ENCODE data around the gene SEZ6L.

The SEZ6L gene

GRCh38 chr22:26339755-26340154 is 170.5 kb downstream of the SEZ6L start:
- Histone ChIP-seq H3K4me1 (ENCODE audit: low read depth, poor library complexity, severe bottlenecking) (no peaks in the 10 kb centered on the region), H3K27me3 (ENCODE audit: insufficient read depth, low read depth) (peaks cover 4% of the 10 kb centered on the region; the same call in 1 of the 2 replicates)

GRCh38 chr22:26342745-26343410 is 173.6 kb downstream of the SEZ6L start:
- Histone ChIP-seq H3K4me3 (IDR thresholded peaks at IDR 0.05; ENCODE audit: insufficient read depth, low read depth, low read length) (no peak overlapping the region), H3K27me3 (ENCODE audit: insufficient read depth, low read depth) (no peaks in the 10 kb centered on the region), H3K4me2 (no peak overlapping the region), H3K79me2 (ENCODE audit: insufficient read depth, low read depth) (no peaks in the 10 kb centered on the region), H3K9ac (no peak overlapping the region), H4K20me1 (ENCODE audit: insufficient read depth) (no peaks in the 10 kb centered on the region), H3K4me1 (ENCODE audit: low read depth, poor library complexity, severe bottlenecking) (no peaks in the 10 kb centered on the region), H2AFZ (ENCODE audit: low read depth) (no peak overlapping the region), H3K27ac (no peak overlapping the region), H3K36me3 (ENCODE audit: insufficient read depth) (no peaks in the 10 kb centered on the region)
- TF ChIP-seq CTCF (conservative IDR thresholded peaks at IDR 0.05; ENCODE audit: low read depth, low read length) = no peak

More at GRCh38 chr22:26339755-26340154, 170.5 kb downstream of the SEZ6L start:
- Histone ChIP-seq H4K20me1 (ENCODE audit: insufficient read depth) (no peaks in the 10 kb centered on the region), H3K36me3 (ENCODE audit: insufficient read depth) (no peaks in the 10 kb centered on the region), H3K79me2 (ENCODE audit: insufficient read depth, low read depth) (no peaks in the 10 kb centered on the region), H3K4me2 (no peak overlapping the region), H3K4me3 (IDR thresholded peaks at IDR 0.05; ENCODE audit: insufficient read depth, low read depth, low read length) (no peak overlapping the region), H3K27ac (no peak overlapping the region), H2AFZ (ENCODE audit: low read depth) (no peak overlapping the region), H3K9ac (no peak overlapping the region)
- TF ChIP-seq CTCF (conservative IDR thresholded peaks at IDR 0.05; ENCODE audit: low read depth, low read length) = no peak

- Histone ChIP-seq H4K20me1 (ENCODE audit: insufficient read depth) (no peaks in the 10 kb centered on the region), H3K4me2 (no peak overlapping the region), H3K79me2 (ENCODE audit: insufficient read depth, low read depth) (no peaks in the 10 kb centered on the region), H3K4me3 (IDR thresholded peaks at IDR 0.05; ENCODE audit: insufficient read depth, low read depth, low read length) (no peak overlapping the region), H3K27ac (no peak overlapping the region), H2AFZ (ENCODE audit: low read depth) (no peak overlapping the region), H3K27me3 (ENCODE audit: insufficient read depth, low read depth) (no peaks in the 10 kb centered on the region), H3K36me3 (ENCODE audit: insufficient read depth) (no peaks in the 10 kb centered on the region), H3K4me1 (ENCODE audit: low read depth, poor library complexity, severe bottlenecking) (no peaks in the 10 kb centered on the region), H3K9ac (no peak overlapping the region)
- no peak for TF ChIP-seq CTCF (conservative IDR thresholded peaks at IDR 0.05; ENCODE audit: low read depth, low read length)
Observed at GRCh38 chr22:26345496-26345895, 176.2 kb downstream of the SEZ6L start.

GRCh38 chr22:26348810-26349526 is 179.7 kb downstream of the SEZ6L start:
- Histone ChIP-seq H3K27ac (no peak overlapping the region), H3K4me3 (IDR thresholded peaks at IDR 0.05; ENCODE audit: insufficient read depth, low read depth, low read length) (no peak overlapping the region), H3K4me2 (no peak overlapping the region), H3K79me2 (ENCODE audit: insufficient read depth, low read depth) (no peaks in the 10 kb centered on the region), H4K20me1 (ENCODE audit: insufficient read depth) (no peaks in the 10 kb centered on the region), H3K27me3 (ENCODE audit: insufficient read depth, low read depth) (no peaks in the 10 kb centered on the region), H3K36me3 (ENCODE audit: insufficient read depth) (no peaks in the 10 kb centered on the region), H2AFZ (ENCODE audit: low read depth) (no peak overlapping the region), H3K9ac (no peak overlapping the region), H3K4me1 (ENCODE audit: low read depth, poor library complexity, severe bottlenecking) (no peaks in the 10 kb centered on the region)
- no peak for TF ChIP-seq CTCF (conservative IDR thresholded peaks at IDR 0.05; ENCODE audit: low read depth, low read length)

Measured in KMS-11 (cell line).